HCT116 (cell line): Measurements from ENCODE around the gene CFAP221. TPM values are rescaled to one million over a fixed set of nuclear protein-coding genes. Genes with fewer than 3 reads are reported as not detected.

ENCODE experiments used
- ATAC-seq: fragments of 200-7000 bp; cut with Tn5 transposase; 2 replicates; pipeline ENCODE4 v1.9.1; 2020; ENCODE audit warnings: mild to moderate bottlenecking, moderate library complexity
- BruUV-seq: library from RNA; stranded (reverse); fragments of 400-500 nt; replicated peaks from 2 replicates; lab custom pipeline; 2021; lab: Mats Ljungman, UMichigan
- CTCF ChIA-PET: fragments of 300-600 bp; sonication (Branson Sonifier 250); formaldehyde crosslinking; loops from one replicate; lab custom pipeline; 2021; ENCODE audit warnings: antibody characterized with exemption; lab: Charles Lee
- POLR2A ChIA-PET: fragments of 300-600, 350-600 bp; sonication (Branson Sonifier 250); formaldehyde crosslinking; loops from one replicate; lab custom pipeline; 2021; ENCODE audit warnings: antibody characterized with exemption; lab: Charles Lee
- RAD21 ChIA-PET, 2 experiments: fragments of 300-600 bp; sonication (Branson Sonifier 250); formaldehyde crosslinking; loops; one replicate each; lab custom pipeline; 2023; ENCODE audit warnings: low total read pairs in 2 of 2; ENCODE audit not compliant: uncharacterized antibody in 2 of 2, unreplicated experiment in 2 of 2, low non-redundant PET in 1 of 2; lab: Charles Lee
- DNase-seq: peaks from one replicate; pipeline ENCODE4 v3.0.0-alpha.2; 2010; ENCODE audit warnings: low read depth, low spot score
- H2AFZ ChIP-seq: fragments of 200-600 bp; shearing (Covaris generic), sonication (generic); 2 replicates; pipeline ENCODE4 v1.6.1; 2017; ENCODE audit warnings: low read depth, mixed run types, mixed read lengths, antibody characterized with exemption, low read length; ENCODE audit not compliant: poor library complexity, severe bottlenecking
- H3K27ac ChIP-seq: 2 replicates; pipeline ENCODE4 v1.5.1; 2012; ENCODE audit warnings: low read depth, low read length
- H3K27me3 ChIP-seq: fragments of 200-600 bp; sonication (generic); 2 replicates; pipeline ENCODE4 v1.6.1; 2016; ENCODE audit warnings: mixed run types, low read length, mixed read lengths; ENCODE audit not compliant: insufficient read depth
- H3K36me3 ChIP-seq, 2 experiments: fragments of 200-500 bp in 1 of 2; fragments of 200-600 bp in 1 of 2; sonication (Bioruptor generic) in 1 of 2; sonication (generic) in 1 of 2; 2 replicates each; pipeline versions ENCODE4 v1.5.1 to v1.6.1; 2014 to 2016; ENCODE audit warnings: low read length in 2 of 2, inconsistent platforms in 1 of 2, mixed read lengths in 1 of 2, mixed run types in 1 of 2; ENCODE audit not compliant: insufficient read depth in 2 of 2, control insufficient read depth in 1 of 2
- H3K4me1 ChIP-seq, 2 experiments: fragments of 200-600 bp in 1 of 2; sonication (generic) in 1 of 2; 2 replicates each; pipeline versions ENCODE4 v1.5.1 to v1.6.1; 2012 to 2017; ENCODE audit warnings: low read length in 2 of 2, inconsistent platforms in 1 of 2, mild to moderate bottlenecking in 1 of 2, mixed read lengths in 1 of 2, mixed run types in 1 of 2, moderate library complexity in 1 of 2; ENCODE audit not compliant: insufficient read depth in 2 of 2, control insufficient read depth in 1 of 2
- H3K4me2 ChIP-seq: fragments of 200-600 bp; sonication (generic); 2 replicates; pipeline ENCODE4 v1.6.1; 2017; ENCODE audit warnings: mixed run types, low read length, mixed read lengths
- H3K4me3 ChIP-seq, 2 experiments: fragments of 200-600 bp in 1 of 2; sonication (generic) in 1 of 2; replicated peaks in 1 of 2; 2 replicates each; pipeline ENCODE4 v1.5.1; 2011 to 2016; ENCODE audit warnings: low read length in 2 of 2, control low read depth in 1 of 2, low read depth in 1 of 2, mild to moderate bottlenecking in 1 of 2, mixed read lengths in 1 of 2, mixed run types in 1 of 2
- H3K79me2 ChIP-seq: fragments of 200-600 bp; sonication (generic); 2 replicates; pipeline ENCODE4 v1.6.1; 2017; ENCODE audit warnings: mild to moderate bottlenecking, mixed run types, low read length, moderate library complexity, mixed read lengths; ENCODE audit not compliant: insufficient read depth
- H3K9ac ChIP-seq: fragments of 200-600 bp; sonication (generic); 2 replicates; pipeline ENCODE4 v1.6.1; 2016; ENCODE audit warnings: low read length, mixed read lengths
- H3K9me2 ChIP-seq: fragments of 200-600 bp; sonication (generic), shearing (Covaris generic); 2 replicates; pipeline ENCODE4 v1.6.1; 2017; ENCODE audit warnings: mixed run types, mild to moderate bottlenecking, moderate library complexity; ENCODE audit not compliant: insufficient read depth
- H3K9me3 ChIP-seq, 2 experiments: fragments of 200-500 bp in 1 of 2; fragments of 200-600 bp in 1 of 2; sonication (Bioruptor generic) in 1 of 2; sonication (generic) in 1 of 2; 2 replicates each; pipeline ENCODE4 v1.6.1; 2014 to 2017; ENCODE audit warnings: low read length in 2 of 2, mixed read lengths in 2 of 2, inconsistent platforms in 1 of 2, low read depth in 1 of 2, mild to moderate bottlenecking in 1 of 2, mixed run types in 1 of 2, moderate library complexity in 1 of 2; ENCODE audit not compliant: control insufficient read depth in 1 of 2, insufficient read depth in 1 of 2
- H4K20me1 ChIP-seq: fragments of 200-600 bp; sonication (generic), shearing (Covaris generic); 2 replicates; pipeline ENCODE4 v1.6.1; 2017; ENCODE audit warnings: mixed run types, mild to moderate bottlenecking, moderate library complexity; ENCODE audit not compliant: insufficient read depth
- ATF3 ChIP-seq: IDR thresholded peaks from 2 replicates; pipeline ENCODE4 v1.6.1; 2012
- CBX3 ChIP-seq: IDR thresholded peaks from 2 replicates; pipeline ENCODE4 v1.6.1; 2012; ENCODE audit warnings: low read depth
- CEBPB ChIP-seq: IDR thresholded peaks from 2 replicates; pipeline ENCODE4 v1.6.1; 2012; ENCODE audit warnings: low read depth
- CTCF ChIP-seq, 3 experiments: fragments of 200-600 bp in 1 of 3; sonication (generic) in 1 of 3; IDR thresholded peaks in 2 of 3; conservative IDR thresholded peaks in 1 of 3; 2 replicates each; pipeline ENCODE4 v1.5.1; 2012 to 2017; ENCODE audit warnings: low read depth in 2 of 3, low read length in 2 of 3, antibody characterized with exemption in 1 of 3, borderline replicate concordance in 1 of 3, control low read depth in 1 of 3, mild to moderate bottlenecking in 1 of 3, mixed read lengths in 1 of 3, mixed run types in 1 of 3, moderate library complexity in 1 of 3; ENCODE audit not compliant: insufficient read depth in 1 of 3
- EGR1 ChIP-seq: IDR thresholded peaks from 2 replicates; pipeline ENCODE4 v1.6.1; 2012; ENCODE audit warnings: low read depth
- ELF1 ChIP-seq: IDR thresholded peaks from 2 replicates; pipeline ENCODE4 v1.6.1; 2012; ENCODE audit warnings: low read depth, borderline replicate concordance
- EZH2 ChIP-seq: fragments of 200-600 bp; sonication (generic); IDR thresholded peaks from 2 replicates; pipeline ENCODE4 v1.6.1; 2017; ENCODE audit warnings: antibody characterized with exemption, mixed run types
- JUND ChIP-seq: IDR thresholded peaks from 2 replicates; pipeline ENCODE4 v1.6.1; 2012
- POLR2A ChIP-seq: IDR thresholded peaks from 2 replicates; pipeline ENCODE4 v1.7.0; 2011; ENCODE audit warnings: borderline replicate concordance; ENCODE audit not compliant: insufficient read depth, insufficient read length; ENCODE audit errors: extremely low read depth
- POLR2AphosphoS5 ChIP-seq: IDR thresholded peaks from 2 replicates; pipeline ENCODE4 v1.6.1; 2011; ENCODE audit warnings: mild to moderate bottlenecking, low read depth, low read length, moderate library complexity
- RAD21 ChIP-seq: IDR thresholded peaks from 2 replicates; pipeline ENCODE4 v1.6.1; 2012; ENCODE audit warnings: low read depth, mild to moderate bottlenecking
- SIN3A ChIP-seq: IDR thresholded peaks from 2 replicates; pipeline ENCODE4 v1.6.1; 2012; ENCODE audit warnings: low read depth
- SP1 ChIP-seq: IDR thresholded peaks from 2 replicates; pipeline ENCODE4 v1.6.1; 2012; ENCODE audit warnings: low read depth
- TCF7L2 ChIP-seq: IDR thresholded peaks from 2 replicates; pipeline ENCODE4 v1.7.0; 2011; ENCODE audit warnings: borderline replicate concordance, inconsistent platforms; ENCODE audit not compliant: insufficient read depth, insufficient read length; ENCODE audit errors: extremely low read depth
- YY1 ChIP-seq: IDR thresholded peaks from 2 replicates; pipeline ENCODE4 v1.6.1; 2011; ENCODE audit warnings: low read length, low read depth, moderate library complexity, mild to moderate bottlenecking; ENCODE audit not compliant: insufficient replicate concordance; ENCODE audit errors: extremely low read depth
- ZFX ChIP-seq: fragments of 450-650 bp; IDR thresholded peaks from 2 replicates; pipeline ENCODE4 v1.6.1; 2017
- ZNF274 ChIP-seq: fragments of 200-500 bp; sonication (Bioruptor generic); IDR thresholded peaks from 2 replicates; pipeline ENCODE4 v1.6.1; 2014; ENCODE audit warnings: mild to moderate bottlenecking, low read depth, low read length, inconsistent platforms
- intact Hi-C: fragments of 100-400 bp; cut with micrococcal nuclease; formaldehyde crosslinking; loops from 2 replicates; pipeline ENCODE4 v1.10.0; 2022
- total RNA-seq: library from RNA; stranded (reverse); gene quantifications from one replicate; pipeline ENCODE4 v1.2.1, GENCODE V29; 2021; ENCODE audit not compliant: unreplicated experiment
- TF ChIP-seq, protein P1 (sequence below): IDR thresholded peaks from 2 replicates; pipeline ENCODE4 v1.6.1; 2011; ENCODE audit warnings: mild to moderate bottlenecking, low read length, moderate library complexity; ENCODE audit not compliant: insufficient replicate concordance; ENCODE audit errors: extremely low read depth
- TF ChIP-seq, protein P2 (sequence below): IDR thresholded peaks from 2 replicates; pipeline ENCODE4 v1.6.1; 2012

The CFAP221 gene
- total RNA-seq, 1 experiment from 2014 or later = 0.96 TPM

GRCh38 chr2:119700866-119701265, 156.6 kb downstream of the CFAP221 start:
- Histone ChIP-seq H3K9me3 (peaks cover 0 to 10% of the 10 kb centered on the region in 2 experiments; a peak in 1 of 4 replicates), H3K4me3 (no peak overlapping the region), H2AFZ (no peak overlapping the region), H3K36me3 (no peaks in the 10 kb centered on the region), H3K79me2 (no peaks in the 10 kb centered on the region), H3K4me2 (no peak overlapping the region), H4K20me1 (no peaks in the 10 kb centered on the region), H3K9me2 (no peaks in the 10 kb centered on the region), H3K27ac (no peak overlapping the region), H3K27me3 (no peaks in the 10 kb centered on the region), H3K4me1 (peaks cover 0 to 5% of the 10 kb centered on the region in 2 experiments; a peak in 1 of 4 replicates), H3K9ac (no peak overlapping the region)
- RAD21 ChIA-PET = no interaction called here
- TF ChIP-seq ATF3 = no peak
- TF ChIP-seq, protein P1, sequence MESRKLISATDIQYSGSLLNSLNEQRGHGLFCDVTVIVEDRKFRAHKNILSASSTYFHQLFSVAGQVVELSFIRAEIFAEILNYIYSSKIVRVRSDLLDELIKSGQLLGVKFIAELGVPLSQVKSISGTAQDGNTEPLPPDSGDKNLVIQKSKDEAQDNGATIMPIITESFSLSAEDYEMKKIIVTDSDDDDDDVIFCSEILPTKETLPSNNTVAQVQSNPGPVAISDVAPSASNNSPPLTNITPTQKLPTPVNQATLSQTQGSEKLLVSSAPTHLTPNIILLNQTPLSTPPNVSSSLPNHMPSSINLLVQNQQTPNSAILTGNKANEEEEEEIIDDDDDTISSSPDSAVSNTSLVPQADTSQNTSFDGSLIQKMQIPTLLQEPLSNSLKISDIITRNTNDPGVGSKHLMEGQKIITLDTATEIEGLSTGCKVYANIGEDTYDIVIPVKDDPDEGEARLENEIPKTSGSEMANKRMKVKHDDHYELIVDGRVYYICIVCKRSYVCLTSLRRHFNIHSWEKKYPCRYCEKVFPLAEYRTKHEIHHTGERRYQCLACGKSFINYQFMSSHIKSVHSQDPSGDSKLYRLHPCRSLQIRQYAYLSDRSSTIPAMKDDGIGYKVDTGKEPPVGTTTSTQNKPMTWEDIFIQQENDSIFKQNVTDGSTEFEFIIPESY = no peak
- no peak for TF ChIP-seq TCF7L2
- TF ChIP-seq YY1 = no peak
- TF ChIP-seq CTCF (IDR thresholded peaks at IDR 0.05 in 2 of 3, conservative IDR thresholded peaks at IDR 0.05 in 1 of 3; ENCODE audit: borderline replicate concordance in 1 of 3, insufficient read depth in 1 of 3, low read depth in 2 of 3, low read length in 2 of 3) = no peak
- no peak for TF ChIP-seq POLR2AphosphoS5
- no peak for TF ChIP-seq POLR2A
- TF ChIP-seq EZH2 = no peak
- no peak for TF ChIP-seq CBX3
- TF ChIP-seq ZFX = no peak
- TF ChIP-seq, protein P2, sequence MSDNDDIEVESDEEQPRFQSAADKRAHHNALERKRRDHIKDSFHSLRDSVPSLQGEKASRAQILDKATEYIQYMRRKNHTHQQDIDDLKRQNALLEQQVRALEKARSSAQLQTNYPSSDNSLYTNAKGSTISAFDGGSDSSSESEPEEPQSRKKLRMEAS = no peak
- no peak for TF ChIP-seq SP1
- no peak for TF ChIP-seq CEBPB
- TF ChIP-seq ZNF274 = no peak
- no peak for TF ChIP-seq EGR1
- TF ChIP-seq SIN3A = no peak
- TF ChIP-seq JUND = no peak
- no peak for TF ChIP-seq ELF1
- no peak for TF ChIP-seq RAD21
- POLR2A ChIA-PET = no interaction called here
- CTCF ChIA-PET = no interaction called here
- no peak for ATAC-seq
- no peak for DNase-seq
- no TSS peak for BruUV-seq
- intact Hi-C loops = loop anchor here (5.0 to 10.0 kb wide), 3 partner anchors 314 to 976 kb away; partner anchors contain the start of gene EPB41L5
